CD14-positive monocyte (primary cell): Measurements from ENCODE around the gene STPG1. TPM values are rescaled to one million over a fixed set of nuclear protein-coding genes. Genes with fewer than 3 reads are reported as not detected.
A peak's percentile ranks its signal among the peaks of the same experiment; 100 is the strongest.

Experiments
- DNase-seq, 3 donors: peaks; one replicate each; pipeline ENCODE4 v3.0.0-alpha.2; 2011 to 2022
- H2AFZ ChIP-seq: 2 replicates; pipeline ENCODE4 v1.6.0; 2012; ENCODE audit warnings: mild to moderate bottlenecking, low read depth, low read length, inconsistent platforms; ENCODE audit not compliant: insufficient read depth, poor library complexity, severe bottlenecking
- H3K27ac ChIP-seq, 2 donors: 1 replicate in 1 of 2; 2 replicates in 1 of 2; pipeline ENCODE4 v1.5.1; 2012 to 2013; ENCODE audit warnings: low read length in 2 of 2, control low read depth in 1 of 2, inconsistent platforms in 1 of 2, low read depth in 1 of 2, mild to moderate bottlenecking in 1 of 2
- H3K27me3 ChIP-seq, 2 donors: one replicate each; pipeline versions ENCODE4 v1.6.0 to v1.6.1; 2011 to 2013; ENCODE audit warnings: low read length in 2 of 2; ENCODE audit not compliant: control insufficient read depth in 2 of 2, insufficient read depth in 2 of 2
- H3K36me3 ChIP-seq, 2 donors: replicated peaks in 1 of 2; 1 replicate in 1 of 2; 2 replicates in 1 of 2; pipeline versions ENCODE4 v1.5.1 to v1.6.1; 2012 to 2013; ENCODE audit warnings: low read length in 2 of 2, control low read depth in 1 of 2, inconsistent platforms in 1 of 2, mild to moderate bottlenecking in 1 of 2; ENCODE audit not compliant: insufficient read depth in 2 of 2, control insufficient read depth in 1 of 2
- H3K4me1 ChIP-seq, 2 donors: 1 replicate in 1 of 2; 2 replicates in 1 of 2; pipeline versions ENCODE4 v1.5.1 to v1.6.1; 2012 to 2013; ENCODE audit warnings: low read length in 2 of 2, control low read depth in 1 of 2, inconsistent platforms in 1 of 2, mild to moderate bottlenecking in 1 of 2, moderate library complexity in 1 of 2; ENCODE audit not compliant: insufficient read depth in 2 of 2, control insufficient read depth in 1 of 2
- H3K4me2 ChIP-seq: replicated peaks from 2 replicates; pipeline ENCODE3; 2012; ENCODE audit warnings: low read length, moderate library complexity, mild to moderate bottlenecking; ENCODE audit not compliant: poor library complexity, severe bottlenecking; ENCODE audit errors: extremely low read depth
- H3K4me3 ChIP-seq, 3 experiments: fragments of 200-600 bp in 1 of 3; sonication (generic) in 1 of 3; replicated peaks in 1 of 3; 1 replicate in 2 of 3; 2 replicates in 1 of 3; pipeline ENCODE4 v1.5.1; 2011 to 2013; ENCODE audit warnings: low read length in 3 of 3, mild to moderate bottlenecking in 3 of 3, control low read depth in 2 of 3, low read depth in 2 of 3, inconsistent platforms in 1 of 3, moderate library complexity in 1 of 3
- H3K79me2 ChIP-seq: 2 replicates; pipeline ENCODE4 v1.6.0; 2012; ENCODE audit warnings: mild to moderate bottlenecking, control low read depth, inconsistent platforms, low read length, moderate library complexity; ENCODE audit not compliant: insufficient read depth
- H3K9ac ChIP-seq: 2 replicates; pipeline ENCODE4 v1.6.0; 2017; ENCODE audit warnings: low read length, mild to moderate bottlenecking; ENCODE audit not compliant: insufficient read depth, poor library complexity, severe bottlenecking
- H3K9me3 ChIP-seq, 2 donors: replicated peaks in 1 of 2; 1 replicate in 1 of 2; 2 replicates in 1 of 2; pipeline versions ENCODE4 v1.5.1 to v1.6.1; 2012 to 2013; ENCODE audit warnings: low read length in 2 of 2, control low read depth in 1 of 2; ENCODE audit not compliant: control insufficient read depth in 1 of 2, insufficient read depth in 1 of 2
- H4K20me1 ChIP-seq: 2 replicates; pipeline ENCODE4 v1.6.0; 2012; ENCODE audit warnings: mild to moderate bottlenecking, low read length, control low read depth, moderate library complexity; ENCODE audit not compliant: insufficient read depth
- H3K27ac Mint-ChIP-seq, 7 donors: one replicate each; pipeline ENCODE4 v1.8.0; 2020; ENCODE audit warnings: mild to moderate bottlenecking in 7 of 7, mixed read lengths in 7 of 7, moderate library complexity in 6 of 7, inconsistent platforms in 2 of 7
- H3K27me3 Mint-ChIP-seq, 3 donors: one replicate each; pipeline ENCODE4 v1.8.0; 2021 to 2022; ENCODE audit warnings: low read depth in 3 of 3, mild to moderate bottlenecking in 3 of 3, mixed read lengths in 3 of 3, moderate library complexity in 3 of 3, inconsistent platforms in 1 of 3
- H3K36me3 Mint-ChIP-seq, 2 donors: one replicate each; pipeline ENCODE4 v1.8.0; 2020; ENCODE audit warnings: mixed read lengths in 2 of 2, inconsistent platforms in 1 of 2, mild to moderate bottlenecking in 1 of 2
- H3K4me1 Mint-ChIP-seq: one replicate; pipeline ENCODE4 v1.8.0; 2020; ENCODE audit warnings: mild to moderate bottlenecking, mixed read lengths
- H3K4me3 Mint-ChIP-seq, 2 donors: one replicate each; pipeline ENCODE4 v1.8.0; 2020; ENCODE audit warnings: mild to moderate bottlenecking in 2 of 2, mixed read lengths in 2 of 2, moderate library complexity in 1 of 2
- H3K9me3 Mint-ChIP-seq, 7 donors: one replicate each; pipeline ENCODE4 v1.8.0; 2020 to 2022; ENCODE audit warnings: mixed read lengths in 7 of 7, mild to moderate bottlenecking in 6 of 7, moderate library complexity in 6 of 7, inconsistent platforms in 2 of 7
- WGBS: methylation state at CpG from one replicate; pipeline ENCODE4 v1.1.5; 2013; ENCODE audit warnings: missing lambda C conversion rate; ENCODE audit not compliant: insufficient coverage; 5-methylcytosine and 5-hydroxymethylcytosine counted together
- intact Hi-C, 2 donors: fragments of 100-400 bp; cut with micrococcal nuclease; formaldehyde crosslinking; loops; one replicate each; pipeline versions ENCODE4 v1.15.0 to v1.15.1; 2023
- polyA plus RNA-seq, 3 donors: library from polyadenylated mRNA; depleted of rRNA in 1 of 3; unstranded in 2 of 3; stranded (reverse) in 1 of 3; fragments of 300-500 nt in 2 of 3; fragments of >200 nt in 1 of 3; fragmentation: Illumina TruSeq in 2 of 3; gene quantifications; 1 replicate in 2 of 3; 2 replicates in 1 of 3; pipeline ENCODE4 v1.2.3, GENCODE V29; 2012 to 2021
- TF ChIP-seq, protein P1 (sequence below): fragments of 200-600 bp; IDR thresholded peaks from one replicate; pipeline ENCODE4 v1.8.0; 2022; ENCODE audit warnings: antibody characterized with exemption, mild to moderate bottlenecking

STPG1 gene
- polyA plus RNA-seq, 3 donors = 0.57 to 0.85 (median 0.60) TPM

DNA sequence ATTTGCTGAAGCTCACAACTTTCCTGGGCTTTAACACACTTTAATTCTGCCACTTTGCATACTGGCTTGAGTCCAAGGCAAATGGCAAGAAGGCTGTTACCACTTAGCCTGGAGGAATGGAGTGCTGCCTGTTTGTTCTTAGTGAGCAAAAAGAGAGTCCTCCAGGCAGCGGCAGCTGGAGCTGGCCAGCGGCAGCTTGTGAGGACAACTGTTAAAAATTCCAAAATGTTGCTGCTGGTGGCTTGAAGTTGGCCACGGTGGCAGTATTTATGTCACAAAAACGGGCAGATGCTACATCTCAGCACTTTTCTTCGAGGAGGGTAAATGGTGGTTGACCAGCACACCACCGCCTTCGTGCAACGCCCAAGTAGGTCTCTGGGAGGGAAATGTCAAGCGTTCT lies 27.3 kb downstream of the STPG1 start:
- Histone ChIP-seq H3K27ac (no peak overlapping the region), H3K4me3 (no peak overlapping the region), H3K9ac (no peak overlapping the region), H3K9me3 (no peaks in the 10 kb centered on the region), H3K4me2 (no peak overlapping the region), H3K4me1 (peaks cover 17 to 23% of the 10 kb centered on the region in 2 donors), H2AFZ (no peak overlapping the region), H3K79me2 (no peaks in the 10 kb centered on the region), H3K36me3 (no peaks in the 10 kb centered on the region), H4K20me1 (no peaks in the 10 kb centered on the region), H3K27me3 (no peaks in the 10 kb centered on the region)
- H3K4me1 Mint-ChIP-seq = peaks cover 28% of the 10 kb centered on the region
- H3K36me3 Mint-ChIP-seq = peaks cover 3 to 9% of the 10 kb centered on the region in 2 donors
- TF ChIP-seq, protein P1, sequence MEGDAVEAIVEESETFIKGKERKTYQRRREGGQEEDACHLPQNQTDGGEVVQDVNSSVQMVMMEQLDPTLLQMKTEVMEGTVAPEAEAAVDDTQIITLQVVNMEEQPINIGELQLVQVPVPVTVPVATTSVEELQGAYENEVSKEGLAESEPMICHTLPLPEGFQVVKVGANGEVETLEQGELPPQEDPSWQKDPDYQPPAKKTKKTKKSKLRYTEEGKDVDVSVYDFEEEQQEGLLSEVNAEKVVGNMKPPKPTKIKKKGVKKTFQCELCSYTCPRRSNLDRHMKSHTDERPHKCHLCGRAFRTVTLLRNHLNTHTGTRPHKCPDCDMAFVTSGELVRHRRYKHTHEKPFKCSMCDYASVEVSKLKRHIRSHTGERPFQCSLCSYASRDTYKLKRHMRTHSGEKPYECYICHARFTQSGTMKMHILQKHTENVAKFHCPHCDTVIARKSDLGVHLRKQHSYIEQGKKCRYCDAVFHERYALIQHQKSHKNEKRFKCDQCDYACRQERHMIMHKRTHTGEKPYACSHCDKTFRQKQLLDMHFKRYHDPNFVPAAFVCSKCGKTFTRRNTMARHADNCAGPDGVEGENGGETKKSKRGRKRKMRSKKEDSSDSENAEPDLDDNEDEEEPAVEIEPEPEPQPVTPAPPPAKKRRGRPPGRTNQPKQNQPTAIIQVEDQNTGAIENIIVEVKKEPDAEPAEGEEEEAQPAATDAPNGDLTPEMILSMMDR = no peak
- no peaks in the 10 kb centered on the region for H3K27me3 Mint-ChIP-seq
- H3K9me3 Mint-ChIP-seq = no peaks in the 10 kb centered on the region
- peak overlapping the region in 2 of 7 donors; percentile 14 to 54 for H3K27ac Mint-ChIP-seq
- DNase-seq = no peak
- H3K4me3 Mint-ChIP-seq = no peak overlapping the region
- intact Hi-C loops = no loop called here
- WGBS = 97% methylated on average over 9 of the region's 9 CpGs

DNA sequence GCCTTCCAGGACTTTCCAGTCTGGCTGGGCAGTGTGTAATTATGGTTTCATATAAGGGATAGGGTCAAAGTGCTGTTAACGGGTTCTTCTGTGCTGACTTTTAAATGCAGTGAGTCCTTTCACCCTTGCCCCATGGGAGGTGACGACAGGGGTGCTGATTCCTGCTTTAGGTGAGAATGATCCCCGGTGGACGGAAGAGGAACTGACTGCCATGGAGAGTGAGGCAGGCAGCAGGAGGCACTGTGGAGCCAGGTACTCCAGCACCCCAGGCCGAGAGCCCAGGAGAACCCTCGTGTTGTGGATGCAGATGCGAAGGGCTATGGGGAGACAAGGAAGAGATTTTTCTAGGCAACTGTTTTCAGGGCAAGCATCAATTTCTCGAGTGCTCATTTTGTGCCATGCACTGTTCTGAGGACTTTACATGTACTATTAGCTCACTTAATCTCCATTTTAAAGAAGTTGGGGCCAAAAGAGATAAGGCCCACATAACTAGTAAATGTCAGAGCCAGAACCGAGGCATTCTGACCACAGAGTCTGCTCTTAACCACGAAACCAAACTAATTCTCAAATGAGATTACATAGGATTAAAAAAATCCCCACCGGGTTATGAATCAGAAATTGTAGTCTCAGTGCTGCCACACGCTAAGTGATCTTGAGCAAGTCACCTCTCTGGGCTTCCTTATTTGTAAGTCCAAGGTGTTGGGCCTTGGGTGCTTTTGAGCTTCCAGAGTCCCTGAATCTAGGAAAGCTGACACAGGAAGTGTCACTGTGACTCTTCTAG lies 28.2 kb downstream of the STPG1 start:
- Histone ChIP-seq H3K9me3 (no peaks in the 10 kb centered on the region), H3K4me3 (peak overlapping the region in 1 of 3 experiments; percentile 67), H3K4me1 (peaks cover 17 to 23% of the 10 kb centered on the region in 2 donors), H3K27me3 (no peaks in the 10 kb centered on the region), H3K36me3 (no peaks in the 10 kb centered on the region), H2AFZ (peak overlapping the region; percentile 70), H3K4me2 (peak overlapping the region; percentile 64), H4K20me1 (no peaks in the 10 kb centered on the region), H3K79me2 (no peaks in the 10 kb centered on the region), H3K27ac (peak overlapping the region; percentile 62 to 92), H3K9ac (peak overlapping the region; percentile 33)
- intact Hi-C loops = no loop called here
- peaks cover 3 to 9% of the 10 kb centered on the region in 2 donors for H3K36me3 Mint-ChIP-seq
- H3K9me3 Mint-ChIP-seq = no peaks in the 10 kb centered on the region
- WGBS = 80% methylated on average over 6 of the region's 12 CpGs
- peak overlapping the region; percentile 92 to 98 (median 96) for H3K27ac Mint-ChIP-seq
- H3K4me1 Mint-ChIP-seq = peaks cover 27% of the 10 kb centered on the region
- no peaks in the 10 kb centered on the region for H3K27me3 Mint-ChIP-seq
- peak overlapping the region in 1 of 2 donors; percentile 67 for H3K4me3 Mint-ChIP-seq
- peak in 2 of 3 donors; percentile 38 to 63 for DNase-seq
- TF ChIP-seq, protein P1 = peak; percentile 22
